Keratinocyte (primary cell): ENCODE data around the gene TMEM151B. TPM values are rescaled to one million over a fixed set of nuclear protein-coding genes. Genes with fewer than 3 reads are reported as not detected.

ENCODE experiments used
- DNase-seq: peaks from one replicate; pipeline ENCODE4 v3.0.0-alpha.2; 2011; ENCODE audit warnings: low read depth, missing footprints, low spot score
- FAIRE-seq: peaks from 2 replicates; lab custom pipeline; 2011; peaks lifted over from hg19 to GRCh38; lab: Jason Lieb, UNC
- H2AFZ ChIP-seq: 2 replicates; pipeline ENCODE4 v1.6.0; 2012; ENCODE audit warnings: low read length, control low read depth, inconsistent platforms; ENCODE audit not compliant: control insufficient read depth
- H3K27ac ChIP-seq: 2 replicates; pipeline ENCODE4 v1.5.1; 2011; ENCODE audit warnings: low read length; ENCODE audit not compliant: control insufficient read depth, insufficient read depth
- H3K27me3 ChIP-seq: 3 replicates; pipeline ENCODE4 v1.6.0; 2011; ENCODE audit warnings: low read length; ENCODE audit not compliant: control insufficient read depth, insufficient read depth; ENCODE audit errors: extremely low read depth
- H3K36me3 ChIP-seq, 2 experiments: 2 replicates in 1 of 2; 3 replicates in 1 of 2; pipeline ENCODE4 v1.5.1; 2011; ENCODE audit warnings: low read length in 2 of 2, mild to moderate bottlenecking in 1 of 2; ENCODE audit not compliant: control insufficient read depth in 2 of 2, insufficient read depth in 2 of 2; ENCODE audit errors: extremely low read depth in 1 of 2
- H3K4me1 ChIP-seq: 3 replicates; pipeline ENCODE4 v1.5.1; 2011; ENCODE audit warnings: low read length; ENCODE audit not compliant: control insufficient read depth, insufficient read depth; ENCODE audit errors: extremely low read depth
- H3K4me2 ChIP-seq: 3 replicates; pipeline ENCODE4 v1.6.0; 2011; ENCODE audit warnings: low read depth, low read length; ENCODE audit not compliant: control insufficient read depth, insufficient read depth; ENCODE audit errors: extremely low read depth
- H3K4me3 ChIP-seq, 3 experiments: fragments of 200-600 bp in 1 of 3; sonication (generic) in 1 of 3; 2 replicates in 2 of 3; 3 replicates in 1 of 3; pipeline ENCODE4 v1.5.1; 2011 to 2016; ENCODE audit warnings: low read length in 3 of 3, mild to moderate bottlenecking in 3 of 3, control low read depth in 2 of 3, inconsistent platforms in 1 of 3, low read depth in 1 of 3, mixed read lengths in 1 of 3, mixed run types in 1 of 3, moderate library complexity in 1 of 3; ENCODE audit not compliant: control insufficient read depth in 2 of 3, insufficient read depth in 2 of 3; ENCODE audit errors: extremely low read depth in 1 of 3
- H3K79me2 ChIP-seq: 2 replicates; pipeline ENCODE4 v1.6.0; 2012; ENCODE audit warnings: low read length; ENCODE audit not compliant: control insufficient read depth, insufficient read depth
- H3K9ac ChIP-seq: 3 replicates; pipeline ENCODE4 v1.6.0; 2011; ENCODE audit warnings: low read length; ENCODE audit not compliant: control insufficient read depth, insufficient read depth; ENCODE audit errors: extremely low read depth
- H3K9me1 ChIP-seq: 3 replicates; pipeline ENCODE4 v1.6.0; 2011; ENCODE audit warnings: low read length; ENCODE audit not compliant: control insufficient read depth, insufficient read depth; ENCODE audit errors: extremely low read depth
- H3K9me3 ChIP-seq: 2 replicates; pipeline ENCODE4 v1.5.1; 2012; ENCODE audit warnings: low read depth, low read length; ENCODE audit not compliant: control insufficient read depth
- H4K20me1 ChIP-seq: 3 replicates; pipeline ENCODE4 v1.6.0; 2011; ENCODE audit warnings: low read length; ENCODE audit not compliant: control insufficient read depth, insufficient read depth; ENCODE audit errors: extremely low read depth
- CTCF ChIP-seq, 3 experiments: IDR thresholded peaks in 1 of 3; conservative IDR thresholded peaks in 1 of 3; optimal IDR thresholded peaks in 1 of 3; 2 replicates in 2 of 3; 3 replicates in 1 of 3; pipeline versions ENCODE3 to v1.5.1; 2011; ENCODE audit warnings: low read length in 3 of 3, mild to moderate bottlenecking in 3 of 3, moderate library complexity in 2 of 3, control low read depth in 1 of 3, inconsistent platforms in 1 of 3; ENCODE audit not compliant: insufficient read depth in 2 of 3; ENCODE audit errors: extremely low read depth in 1 of 3
- EZH2 ChIP-seq: IDR thresholded peaks from one replicate; pipeline ENCODE4 v1.6.1; 2012; ENCODE audit warnings: inconsistent platforms, mild to moderate bottlenecking, low read length, moderate library complexity
- dilution Hi-C: fragments of 300-500 bp; cut with MboI; formaldehyde crosslinking; loops from one replicate; pipeline ENCODE4 v1.7.0; 2020; ENCODE audit warnings: low sequenced_read_pairs; ENCODE audit not compliant: extremely low pct_ligation_motif_present
- polyA plus RNA-seq, 5 experiments: library from polyadenylated mRNA; depleted of rRNA in 3 of 5; stranded (reverse) in 3 of 5; stranded (forward) in 1 of 5; unstranded in 1 of 5; fragments of >200 nt; gene quantifications; 1 replicate in 1 of 5; 2 replicates in 3 of 5; 3 replicates in 1 of 5; pipeline versions ENCODE4 v1.2.1 to v1.2.3, GENCODE V29; 2011 to 2012; ENCODE audit warnings: missing spikeins in 2 of 5, low read depth in 1 of 5, low replicate concordance in 1 of 5

TMEM151B gene
- polyA plus RNA-seq, 1 donor (not counting 4 experiments of a cell fraction or from before 2014, with no cell fraction given), result not detected

GRCh38 chr6:44277763-44278162, 7.5 kb downstream of the TMEM151B start:
- no peaks in the 10 kb centered on the region for H3K36me3 ChIP-seq
- no peaks in the 10 kb centered on the region for H4K20me1 ChIP-seq
- DNase-seq (no peak), FAIRE-seq (no peak)
- H3K9me3 ChIP-seq, result no peaks in the 10 kb centered on the region
- no peak overlapping the region for H3K27ac ChIP-seq
- no peak overlapping the region for H3K4me2 ChIP-seq
- H3K9me1 ChIP-seq, result no peaks in the 10 kb centered on the region
- dilution Hi-C loops, result no loop called here
- H3K4me3 ChIP-seq, result no peak overlapping the region
- no peaks in the 10 kb centered on the region for H3K4me1 ChIP-seq
- H3K9ac ChIP-seq, result no peak overlapping the region
- no peak overlapping the region for H2AFZ ChIP-seq
- H3K79me2 ChIP-seq, result no peaks in the 10 kb centered on the region
- TF ChIP-seq EZH2 (no peak), CTCF (optimal IDR thresholded peaks at IDR 0.05 in 1 of 3, IDR thresholded peaks at IDR 0.05 in 1 of 3, conservative IDR thresholded peaks at IDR 0.05 in 1 of 3; ENCODE audit: extremely low read depth in 1 of 3, insufficient read depth in 2 of 3, low read length in 3 of 3) (no peak)
- H3K27me3 ChIP-seq, result peaks cover 48% of the 10 kb centered on the region

- DNase-seq, result no peak
- Histone ChIP-seq H3K4me1 (no peaks in the 10 kb centered on the region), H3K27me3 (peaks cover 43% of the 10 kb centered on the region), H3K36me3 (no peaks in the 10 kb centered on the region), H3K9ac (no peak overlapping the region), H4K20me1 (no peaks in the 10 kb centered on the region), H3K4me2 (no peak overlapping the region), H3K4me3 (no peak overlapping the region), H3K9me3 (no peaks in the 10 kb centered on the region), H3K9me1 (no peaks in the 10 kb centered on the region), H2AFZ (no peak overlapping the region), H3K79me2 (no peaks in the 10 kb centered on the region), H3K27ac (no peak overlapping the region)
- no peak for FAIRE-seq
- TF ChIP-seq EZH2, result no peak
- TF ChIP-seq CTCF (optimal IDR thresholded peaks at IDR 0.05 in 1 of 3, IDR thresholded peaks at IDR 0.05 in 1 of 3, conservative IDR thresholded peaks at IDR 0.05 in 1 of 3; ENCODE audit: extremely low read depth in 1 of 3, insufficient read depth in 2 of 3, low read length in 3 of 3), result no peak
- dilution Hi-C loops, result no loop called here
Observed at GRCh38 chr6:44278315-44278714, 8.1 kb downstream of the TMEM151B start.
